GM19099 (cell line): ENCODE data around the gene PRDM16.

Experiments used
- POLR2A ChIP-seq: IDR thresholded peaks from 3 replicates; pipeline ENCODE4 v1.6.1; 2011; ENCODE audit warnings: low read depth; ENCODE audit not compliant: insufficient read length; ENCODE audit errors: extremely low read depth

The PRDM16 gene

GRCh38 chr1:3423245-3423829 is 354.3 kb downstream of the PRDM16 start:
- no peak for TF ChIP-seq POLR2A

GRCh38 chr1:3423896-3424611 is 355.1 kb downstream of the PRDM16 start:
- TF ChIP-seq POLR2A = no peak

- no peak for TF ChIP-seq POLR2A
Observed at GRCh38 chr1:3425486-3426215, 356.6 kb downstream of the PRDM16 start.

GRCh38 chr1:3426956-3427535 is 358.0 kb downstream of the PRDM16 start:
- TF ChIP-seq POLR2A = no peak

- TF ChIP-seq POLR2A = no peak
Observed at GRCh38 chr1:3427711-3428704, 359.0 kb downstream of the PRDM16 start.

- no peak for TF ChIP-seq POLR2A
Observed at GRCh38 chr1:3428899-3429298, 359.9 kb downstream of the PRDM16 start.

- no peak for TF ChIP-seq POLR2A
Observed at GRCh38 chr1:3429320-3429719, 360.3 kb downstream of the PRDM16 start.

GRCh38 chr1:3429766-3430165 is 360.8 kb downstream of the PRDM16 start:
- no peak for TF ChIP-seq POLR2A

GRCh38 chr1:3430406-3430805 is 361.4 kb downstream of the PRDM16 start:
- no peak for TF ChIP-seq POLR2A

- no peak for TF ChIP-seq POLR2A
Observed at GRCh38 chr1:3430820-3431219, 361.8 kb downstream of the PRDM16 start.

GRCh38 chr1:3431266-3431665 is 362.3 kb downstream of the PRDM16 start:
- TF ChIP-seq POLR2A = no peak

GRCh38 chr1:3431686-3432085 is 362.7 kb downstream of the PRDM16 start:
- no peak for TF ChIP-seq POLR2A

GRCh38 chr1:3432306-3432705 is 363.3 kb downstream of the PRDM16 start:
- no peak for TF ChIP-seq POLR2A

- TF ChIP-seq POLR2A = no peak
Observed at GRCh38 chr1:3433076-3433475, 364.1 kb downstream of the PRDM16 start.
